ENCODE measurements around the gene ARFGEF3. TPM values are rescaled to one million over a fixed set of nuclear protein-coding genes. Genes with fewer than 3 reads are reported as not detected.
A peak's percentile ranks its signal among the peaks of the same experiment; 100 is the strongest.

ARFGEF3 gene
- total and polyA plus RNA-seq, 10 of the 15 experiments (the other 5 are each of a cell fraction or from before 2014, with no cell fraction given) = under 0.01 to 0.08 (median 0.02) TPM; not detected in 1

- H3K36me3 ChIP-seq (ENCODE audit: control insufficient read depth in 2 of 2, insufficient read depth in 2 of 2, low read length in 1 of 2) = no peaks in the 10 kb centered on the region
- intact Hi-C loops (cut with micrococcal nuclease; ENCODE audit: unreplicated experiment) = loop anchor here (1.0 to 5.0 kb wide), 7 partner anchors 171 to 651 kb away; partner anchors contain the start of gene HEBP2
- no peaks in the 10 kb centered on the region for H4K20me1 ChIP-seq (ENCODE audit: control insufficient read depth, insufficient read depth)
- in situ Hi-C loops (cut with MboI) = loop anchor here (5.0 to 10.0 kb wide), 4 partner anchors 171 to 641 kb away; no protein-coding TSS in a partner anchor
- peak; percentile 97 for FAIRE-seq
- ChIA-PET SMC1A (ENCODE audit: uncharacterized antibody, unreplicated experiment) (interaction anchor here (0.6 to 5.4 kb wide), 31 partner anchors 8 to 1248 kb away, joined by 3 to 46 read pairs (median 3); partner anchors contain the start of gene NHSL1), CTCF (interaction anchor here (0.6 to 8.0 kb wide), 59 partner anchors 8 to 1290 kb away, joined by 3 to 97 read pairs (median 4); partner anchors contain the start of gene HEBP2), RAD21 (ENCODE audit: unreplicated experiment) (interaction anchor here (0.7 to 3.0 kb wide), 24 partner anchors 8 to 653 kb away, joined by 3 to 33 read pairs (median 4); partner anchors contain the start of gene HEBP2), POLR2A (interaction anchor here (0.7 kb wide), 1 partner anchor 1114 kb away, joined by 4 read pairs; no protein-coding TSS in a partner anchor)
- no peaks in the 10 kb centered on the region for H3K4me1 ChIP-seq (ENCODE audit: control insufficient read depth, insufficient read depth, low read length)
- H3K79me2 ChIP-seq (ENCODE audit: control insufficient read depth, insufficient read depth, low read length) = no peaks in the 10 kb centered on the region
- ATAC-seq = peak; percentile 97
- no peak overlapping the region for H3K4me3 ChIP-seq
- peak; percentile 33 for DNase-seq (ENCODE audit: low read depth, low spot score)
- H3K9ac ChIP-seq (ENCODE audit: control insufficient read depth, insufficient read depth, low read length) = no peak overlapping the region
- H2AFZ ChIP-seq (ENCODE audit: control insufficient read depth, low read depth, low read length) = no peak overlapping the region
- 12% methylated on average over 10 of the region's 13 CpGs for WGBS (ENCODE audit: insufficient coverage, insufficient replicate concordance, low lambda C conversion rate, missing lambda C conversion rate)
- no peak overlapping the region for H3K4me2 ChIP-seq (ENCODE audit: control insufficient read depth, insufficient read depth)
- no peaks in the 10 kb centered on the region for H3K9me3 ChIP-seq (replicated peaks; ENCODE audit: control insufficient read depth, insufficient read depth, low read length)
- H3K27ac ChIP-seq (ENCODE audit: control insufficient read depth, insufficient read depth) = no peak overlapping the region
- peaks cover 0 to 2% of the 10 kb centered on the region in 2 experiments; a peak in 1 of 4 replicates for H3K27me3 ChIP-seq (replicated peaks in 1 of 2; ENCODE audit: control insufficient read depth in 2 of 2, insufficient read depth in 2 of 2, low read length in 1 of 2)
- no TSS peak for BruUV-seq (replicated peaks)
- peak; percentile 74 for TF ChIP-seq YY1 (IDR thresholded peaks at IDR 0.05; ENCODE audit: low read depth, low read length)
- peak; percentile 43; the same call in 1 of the 2 replicates for TF ChIP-seq ATF7 (IDR thresholded peaks at IDR 0.05; ENCODE audit: low read depth)
- 0 out of 2 replicates have a peak, but pooled peaks have one; percentile 23 for TF ChIP-seq MLLT1 (IDR thresholded peaks at IDR 0.05)
- TF ChIP-seq E2F4 (IDR thresholded peaks at IDR 0.05; ENCODE audit: low read depth, low read length) = no peak
- no peak for TF ChIP-seq ZBTB4 (CRISPR knock-in tag; IDR thresholded peaks at IDR 0.05)
- TF ChIP-seq ATF3 (IDR thresholded peaks at IDR 0.05; ENCODE audit: borderline replicate concordance, extremely low read depth, low read depth, low read length) = no peak
- TF ChIP-seq RAD21 (IDR thresholded peaks at IDR 0.05; ENCODE audit: insufficient read depth, low read depth, low read length) = peak; percentile 82
- no peak for TF ChIP-seq TCF3 (IDR thresholded peaks at IDR 0.05; ENCODE audit: borderline replicate concordance, insufficient read depth, low read depth, low read length)
- peak; percentile 77; the same call in 1 of the 2 replicates for TF ChIP-seq SMC3 (IDR thresholded peaks at IDR 0.05; ENCODE audit: borderline replicate concordance, low read length)
- no peak for TF ChIP-seq POU2F2 (IDR thresholded peaks at IDR 0.05; ENCODE audit: borderline replicate concordance, low read depth, low read length)
- no peak for TF ChIP-seq NKRF (conservative IDR thresholded peaks at IDR 0.05)
- TF ChIP-seq NR2C1 (IDR thresholded peaks at IDR 0.05) = no peak
Observed at GRCh38 chr6:138115877-138116660, 45.7 kb upstream of the ARFGEF3 start.

All from GM12878 (cell line).